DMS79 (cell line): ENCODE data around the gene CAPN7.

ENCODE experiments used
- DNase-seq: peaks from one replicate; lab custom pipeline; 2025; lab: John Stamatoyannopoulos, UW

CAPN7 gene

GRCh38 chr3:15199493-15200105 is 6.4 kb upstream of the CAPN7 start:
- no peak for DNase-seq

- DNase-seq: no peak
These were observed 2.0 kb upstream of the CAPN7 start for GRCh38 chr3:15204005-15204404.

GRCh38 chr3:15205482-15205933 is 538 bp upstream of the CAPN7 start:
- DNase-seq: no peak

GRCh38 chr3:15206662-15207576 is 873 bp downstream of the CAPN7 start:
- no peak for DNase-seq

GRCh38 chr3:15207836-15208504 is 1.9 kb downstream of the CAPN7 start:
- DNase-seq: no peak

- no peak for DNase-seq
These were observed 5.9 kb downstream of the CAPN7 start for GRCh38 chr3:15211937-15212336.

GRCh38 chr3:15214758-15215157 is 8.7 kb downstream of the CAPN7 start:
- DNase-seq: no peak

- no peak for DNase-seq
These were observed 9.9 kb downstream of the CAPN7 start for GRCh38 chr3:15215996-15216395.

GRCh38 chr3:15216501-15216900 is 10.5 kb downstream of the CAPN7 start:
- DNase-seq: no peak

- DNase-seq: no peak
These were observed 11.1 kb downstream of the CAPN7 start for GRCh38 chr3:15217011-15217671.

GRCh38 chr3:15217841-15218267 is 11.8 kb downstream of the CAPN7 start:
- no peak for DNase-seq

- no peak for DNase-seq
These were observed 12.6 kb downstream of the CAPN7 start for GRCh38 chr3:15218689-15219088.

GRCh38 chr3:15220056-15220455 is 14.0 kb downstream of the CAPN7 start:
- DNase-seq: no peak

GRCh38 chr3:15220661-15221060 is 14.6 kb downstream of the CAPN7 start:
- DNase-seq: no peak

GRCh38 chr3:15221574-15222217 is 15.7 kb downstream of the CAPN7 start:
- DNase-seq: no peak

- no peak for DNase-seq
These were observed 17.9 kb downstream of the CAPN7 start for GRCh38 chr3:15223685-15224572.

GRCh38 chr3:15228147-15228546 is 22.1 kb downstream of the CAPN7 start:
- no peak for DNase-seq

- DNase-seq: no peak
These were observed 23.2 kb downstream of the CAPN7 start for GRCh38 chr3:15229262-15229661.

GRCh38 chr3:15241341-15241740 is 35.3 kb downstream of the CAPN7 start:
- DNase-seq: no peak

- no peak for DNase-seq
These were observed 37.9 kb downstream of the CAPN7 start for GRCh38 chr3:15243822-15244482.
